ENCODE measurements around the gene FOXO3. TPM values are rescaled to one million over a fixed set of nuclear protein-coding genes. Genes with fewer than 3 reads are reported as not detected.

Gene FOXO3
- total RNA-seq, 4 donors from 2014 or later: 34.3 to 61.1 (median 49.7) TPM

DNA sequence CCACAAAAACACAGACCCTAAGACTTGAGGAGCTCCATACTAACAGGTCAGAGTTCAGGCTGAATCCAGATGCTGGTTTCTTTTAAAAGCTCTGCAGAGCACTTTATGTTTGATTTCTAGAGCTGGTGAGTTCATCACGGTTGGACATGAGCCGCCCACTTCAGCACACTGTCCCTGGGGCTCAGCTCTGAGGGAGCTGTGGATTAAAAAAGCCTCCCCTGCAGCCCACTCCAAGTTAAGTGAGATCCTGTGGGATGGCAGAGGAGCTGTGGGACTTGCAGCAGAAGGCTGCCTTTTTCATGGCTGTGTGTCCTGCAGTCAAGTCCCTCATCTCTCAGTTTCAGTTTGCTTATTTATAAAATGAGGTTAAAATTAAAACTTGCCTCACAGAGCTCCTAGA lies 110.5 kb downstream of the FOXO3 start:
- DNase-seq: no peak
- TF ChIP-seq, protein P1, sequence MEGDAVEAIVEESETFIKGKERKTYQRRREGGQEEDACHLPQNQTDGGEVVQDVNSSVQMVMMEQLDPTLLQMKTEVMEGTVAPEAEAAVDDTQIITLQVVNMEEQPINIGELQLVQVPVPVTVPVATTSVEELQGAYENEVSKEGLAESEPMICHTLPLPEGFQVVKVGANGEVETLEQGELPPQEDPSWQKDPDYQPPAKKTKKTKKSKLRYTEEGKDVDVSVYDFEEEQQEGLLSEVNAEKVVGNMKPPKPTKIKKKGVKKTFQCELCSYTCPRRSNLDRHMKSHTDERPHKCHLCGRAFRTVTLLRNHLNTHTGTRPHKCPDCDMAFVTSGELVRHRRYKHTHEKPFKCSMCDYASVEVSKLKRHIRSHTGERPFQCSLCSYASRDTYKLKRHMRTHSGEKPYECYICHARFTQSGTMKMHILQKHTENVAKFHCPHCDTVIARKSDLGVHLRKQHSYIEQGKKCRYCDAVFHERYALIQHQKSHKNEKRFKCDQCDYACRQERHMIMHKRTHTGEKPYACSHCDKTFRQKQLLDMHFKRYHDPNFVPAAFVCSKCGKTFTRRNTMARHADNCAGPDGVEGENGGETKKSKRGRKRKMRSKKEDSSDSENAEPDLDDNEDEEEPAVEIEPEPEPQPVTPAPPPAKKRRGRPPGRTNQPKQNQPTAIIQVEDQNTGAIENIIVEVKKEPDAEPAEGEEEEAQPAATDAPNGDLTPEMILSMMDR (IDR thresholded peaks at IDR 0.05): no peak
- TF ChIP-seq POLR2A (IDR thresholded peaks at IDR 0.05): no peak
- H3K27ac ChIP-seq: no peak overlapping the region

DNA sequence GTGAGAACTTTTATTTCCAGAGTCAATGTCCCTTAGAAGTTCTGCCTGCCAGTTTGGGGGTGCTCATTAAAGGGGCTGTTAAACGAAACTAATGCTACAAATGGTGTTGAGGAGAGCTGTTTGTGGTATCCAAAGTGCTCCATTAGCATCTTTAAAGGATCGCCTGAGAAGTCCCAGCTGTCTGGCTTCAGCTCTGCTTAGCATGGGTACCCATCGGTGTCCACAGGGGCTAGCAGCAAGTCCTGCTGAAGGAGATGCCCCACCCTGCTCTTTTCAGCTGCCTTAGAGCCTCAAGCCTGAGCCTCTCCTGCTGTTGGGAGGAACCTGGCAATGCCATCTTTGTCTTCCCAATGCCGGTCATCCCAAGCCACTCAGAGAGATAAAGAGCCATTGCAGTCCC lies 111.1 kb downstream of the FOXO3 start:
- Histone ChIP-seq H3K4me1 (peaks cover 0 to 65% (median 0%) of the 10 kb centered on the region in 4 donors), H3K27ac (no peak overlapping the region)

More for the DNA sequence above, 110.5 kb downstream of the FOXO3 start:
- Histone ChIP-seq H3K4me1 (peaks cover 0 to 60% (median 0%) of the 10 kb centered on the region in 4 donors), H3K27me3 (no peaks in the 10 kb centered on the region), H3K9me3 (no peaks in the 10 kb centered on the region), H3K36me3 (peaks cover 0 to 9% (median 0%) of the 10 kb centered on the region in 3 donors), H3K4me3 (no peak overlapping the region)

DNA sequence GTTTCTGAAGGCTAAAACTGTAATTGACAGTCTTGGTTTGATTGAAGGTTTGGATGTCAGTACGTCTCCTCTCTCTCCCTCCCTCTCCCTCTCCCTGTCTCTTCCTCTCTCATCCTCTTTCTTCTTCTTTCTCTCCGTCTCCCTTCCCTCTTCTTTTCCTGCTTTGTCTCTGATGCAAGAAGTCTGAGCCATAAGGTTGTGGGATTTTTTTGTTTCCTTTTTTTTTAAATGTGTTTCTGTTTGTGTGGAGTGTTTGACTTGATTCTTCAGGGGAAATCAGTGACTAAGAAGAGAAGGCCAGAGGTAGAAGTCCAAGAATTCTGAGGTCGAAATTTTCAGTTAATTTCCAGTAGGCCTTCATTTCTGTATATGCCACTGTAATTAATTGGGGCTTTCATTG lies 111.9 kb downstream of the FOXO3 start:
- H3K27me3 ChIP-seq: no peaks in the 10 kb centered on the region
- H3K4me3 ChIP-seq: no peak overlapping the region
- H3K36me3 ChIP-seq: peaks cover 0 to 9% (median 0%) of the 10 kb centered on the region in 3 donors
- no peak for DNase-seq
- H3K27ac ChIP-seq: peak overlapping the region in 1 of 4 donors; percentile 51
- no peak for TF ChIP-seq POLR2A (IDR thresholded peaks at IDR 0.05)
- TF ChIP-seq, protein P1 (IDR thresholded peaks at IDR 0.05): no peak
- H3K4me1 ChIP-seq: peaks cover 0 to 74% (median 0%) of the 10 kb centered on the region in 4 donors
- H3K9me3 ChIP-seq: no peaks in the 10 kb centered on the region

More for the DNA sequence above, 111.1 kb downstream of the FOXO3 start:
- no peak for DNase-seq
- Histone ChIP-seq H3K36me3 (peaks cover 0 to 9% (median 0%) of the 10 kb centered on the region in 3 donors), H3K4me3 (no peak overlapping the region), H3K27me3 (no peaks in the 10 kb centered on the region), H3K9me3 (no peaks in the 10 kb centered on the region)
- no peak for TF ChIP-seq POLR2A (IDR thresholded peaks at IDR 0.05)
- TF ChIP-seq, protein P1 (IDR thresholded peaks at IDR 0.05): no peak

DNA sequence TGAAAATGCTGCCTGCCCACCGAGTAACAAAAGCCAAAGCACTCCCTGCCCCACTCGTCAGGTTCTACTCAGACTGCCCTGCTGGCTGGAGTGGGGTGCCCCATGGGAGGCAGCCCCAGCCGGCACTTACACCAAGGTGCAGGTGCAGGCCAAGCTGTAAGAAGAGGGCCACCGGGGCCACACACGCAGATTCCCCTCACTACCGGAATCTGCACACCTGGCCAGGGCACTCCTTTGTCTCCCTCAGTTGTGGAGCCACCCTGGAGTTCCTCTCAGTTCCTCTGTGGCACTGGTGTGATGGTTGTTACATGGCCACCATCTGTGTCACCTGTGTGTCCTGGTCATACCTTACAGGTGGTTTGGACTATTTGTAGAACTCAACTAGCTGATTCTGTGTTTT lies 112.4 kb downstream of the FOXO3 start:
- no peak overlapping the region for H3K4me3 ChIP-seq
- no peak for TF ChIP-seq POLR2A (IDR thresholded peaks at IDR 0.05)
- TF ChIP-seq, protein P1 (IDR thresholded peaks at IDR 0.05): no peak
- no peaks in the 10 kb centered on the region for H3K9me3 ChIP-seq
- DNase-seq: no peak
- H3K36me3 ChIP-seq: peaks cover 0 to 5% (median 0%) of the 10 kb centered on the region in 3 donors
- peak overlapping the region in 1 of 4 donors; percentile 51 for H3K27ac ChIP-seq
- H3K4me1 ChIP-seq: peaks cover 0 to 79% (median 0%) of the 10 kb centered on the region in 4 donors
- no peaks in the 10 kb centered on the region for H3K27me3 ChIP-seq

DNA sequence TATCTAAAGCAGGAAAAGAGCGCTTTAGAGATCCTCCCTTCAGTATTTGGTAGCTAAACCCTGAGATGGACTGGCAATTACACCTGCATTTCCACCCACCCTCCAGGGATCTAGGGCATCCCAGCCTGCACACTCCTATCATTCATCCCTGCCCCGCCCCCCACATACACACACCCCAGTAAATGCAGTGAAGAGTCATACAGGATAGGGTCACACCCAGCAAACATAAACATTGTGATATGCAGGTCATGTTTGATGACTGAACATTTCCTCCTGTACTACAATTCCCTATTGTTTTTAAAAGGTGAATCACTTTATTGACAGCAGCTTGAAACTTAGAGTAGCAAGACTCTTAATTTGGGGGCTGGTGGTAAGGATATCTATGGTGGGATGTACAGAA lies 112.9 kb downstream of the FOXO3 start:
- Histone ChIP-seq H3K4me1 (peaks cover 0 to 81% (median 0%) of the 10 kb centered on the region in 4 donors), H3K27ac (peak overlapping the region in 1 of 4 donors; percentile 51), H3K27me3 (no peaks in the 10 kb centered on the region), H3K36me3 (peaks cover 0 to under 1% (median 0%) of the 10 kb centered on the region in 3 donors), H3K4me3 (no peak overlapping the region), H3K9me3 (no peaks in the 10 kb centered on the region)
- DNase-seq: peak in 1 of 3 donors; percentile 76
- TF ChIP-seq POLR2A (IDR thresholded peaks at IDR 0.05): no peak
- TF ChIP-seq, protein P1 (IDR thresholded peaks at IDR 0.05): no peak
